Adrenal gland (tissue), 12 donors: Measurements from ENCODE around the gene GPR37L1. TPM values are rescaled to one million over a fixed set of nuclear protein-coding genes. Genes with fewer than 3 reads are reported as not detected.

ENCODE experiments used
- DNase-seq, 7 donors: peaks; one replicate each; pipeline ENCODE4 v3.0.0-alpha.2; 2019 to 2020
- H3K27ac ChIP-seq, 5 donors: fragments of 200-600 bp; sonication (generic) in 4 of 5; 1 replicate in 3 of 5; 2 replicates in 2 of 5; pipeline versions ENCODE4 v1.5.1 to v1.8.0; 2016 to 2020; ENCODE audit warnings: mild to moderate bottlenecking in 1 of 5
- H3K27me3 ChIP-seq: fragments of 200-600 bp; 2 replicates; pipeline ENCODE4 v1.8.0; 2021
- H3K36me3 ChIP-seq, 2 donors: fragments of 200-600 bp; replicated peaks in 1 of 2; 1 replicate in 1 of 2; 2 replicates in 1 of 2; pipeline versions ENCODE4 v1.5.1 to v1.8.0; 2018 to 2022
- H3K4me1 ChIP-seq, 2 donors: fragments of 200-600 bp; replicated peaks in 1 of 2; 1 replicate in 1 of 2; 2 replicates in 1 of 2; pipeline versions ENCODE4 v1.5.1 to v1.8.0; 2018 to 2021
- H3K4me3 ChIP-seq, 4 donors: fragments of 200-600 bp; sonication (generic) in 3 of 4; one replicate each; pipeline ENCODE4 v1.5.1; 2016 to 2018
- H3K9me3 ChIP-seq, 3 donors: fragments of 200-600 bp; sonication (generic) in 1 of 3; replicated peaks in 1 of 3; 1 replicate in 2 of 3; 2 replicates in 1 of 3; pipeline versions ENCODE4 v1.5.1 to v1.8.0; 2016 to 2021
- POLR2A ChIP-seq, 2 donors: fragments of 450-650 bp; IDR thresholded peaks; one replicate each; pipeline ENCODE4 v1.6.1; 2017; ENCODE audit warnings: antibody characterized with exemption in 2 of 2, mild to moderate bottlenecking in 2 of 2, moderate library complexity in 1 of 2
- WGBS, 4 donors: extraction: QIAGEN DNeasy Blood & Tissue Kit in 2 of 4; methylation state at CpG; one replicate each; pipeline versions ENCODE4 v1.1.5 to v1.1.7; 2013 to 2017; 5-methylcytosine and 5-hydroxymethylcytosine counted together
- intact Hi-C, 2 donors: fragments of 100-400 bp; cut with DNase I; formaldehyde crosslinking; loops; one replicate each; pipeline versions ENCODE4 v1.14.1 to v1.15.0; 2022 to 2023
- polyA plus RNA-seq, 3 donors: library from polyadenylated mRNA; stranded (reverse); fragments of 200-250 nt in 2 of 3; fragments of 350-450 nt in 1 of 3; fragmentation: Illumina TruSeq in 1 of 3; extraction: RNeasy Lipid Tissue Mini Kit (QIAGEN cat#74804) in 1 of 3; gene quantifications; one replicate each; pipeline ENCODE4 v1.2.3, GENCODE V29; 2013 to 2014
- total RNA-seq, 9 donors: library from RNA; depleted of rRNA in 4 of 9; stranded (reverse); fragments of >200 nt in 4 of 9; fragments of 120-200 nt in 1 of 9; fragmentation: NEBNext Ultra II Directional in 1 of 9; extraction: Animal tissue kit (Norgen Biotek cat#: 25700) in 1 of 9; gene quantifications; one replicate each; pipeline versions ENCODE4 v1.1.0 to v1.2.4, GENCODE V29; 2013 to 2023
- TF ChIP-seq, protein P1 (sequence below), 6 experiments: fragments of 450-650 bp in 4 of 6; fragments of 200-600 bp in 2 of 6; sonication (generic) in 1 of 6; IDR thresholded peaks; 1 replicate in 5 of 6; 2 replicates in 1 of 6; pipeline versions ENCODE4 v1.5.1 to v1.8.0; 2016 to 2021; ENCODE audit warnings: antibody characterized with exemption in 6 of 6, mild to moderate bottlenecking in 2 of 6, moderate library complexity in 1 of 6
- donor health status: healthy with polysubstance abuse.
- donor health status: Bipolar disorder and iron deficiency.
- donor health status: DM: yes; HTN: yes; CAD: no.
- donor health status: DM: no; HTN: no; CAD: no.
- donor health status: DM: no; HTN: no; CAD: no.
- donor health status: DM: yes; HTN: yes; CAD: no.

The GPR37L1 gene
- total and polyA plus RNA-seq, 12 donors, result under 0.01 to 0.49 (median 0.24) TPM; not detected in 1

DNA sequence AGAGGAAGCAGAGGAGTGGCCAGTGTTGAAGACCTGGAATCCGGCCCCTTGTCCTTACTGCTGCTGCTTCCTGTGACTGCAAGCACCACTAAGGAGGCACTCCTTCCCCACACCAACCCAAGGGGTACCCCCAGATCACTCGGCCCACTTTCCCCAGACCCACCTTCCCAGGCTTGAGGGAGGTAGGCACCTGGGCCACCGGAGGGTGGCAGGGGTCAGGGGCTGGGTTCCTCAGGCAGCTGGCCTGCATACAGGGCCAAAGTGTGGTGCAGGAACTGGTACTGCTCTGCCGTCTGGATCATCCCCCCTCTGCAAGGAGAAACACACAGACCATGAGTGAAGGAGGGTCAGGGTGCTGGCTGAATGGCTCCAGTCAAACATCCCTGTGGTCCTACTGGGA, 25.7 kb downstream of the GPR37L1 start:
- Histone ChIP-seq H3K9me3 (no peaks in the 10 kb centered on the region), H3K27ac (no peak overlapping the region), H3K36me3 (peaks cover 0 to 6% of the 10 kb centered on the region in 2 donors), H3K4me3 (no peak overlapping the region), H3K4me1 (peaks cover 0 to 5% of the 10 kb centered on the region in 2 donors), H3K27me3 (no peaks in the 10 kb centered on the region)
- no peak for DNase-seq
- WGBS, 4 donors, result 73 to 100% (median 84%) methylated on average over 1 to 4 of the region's 4 CpGs
- TF ChIP-seq, protein P1, sequence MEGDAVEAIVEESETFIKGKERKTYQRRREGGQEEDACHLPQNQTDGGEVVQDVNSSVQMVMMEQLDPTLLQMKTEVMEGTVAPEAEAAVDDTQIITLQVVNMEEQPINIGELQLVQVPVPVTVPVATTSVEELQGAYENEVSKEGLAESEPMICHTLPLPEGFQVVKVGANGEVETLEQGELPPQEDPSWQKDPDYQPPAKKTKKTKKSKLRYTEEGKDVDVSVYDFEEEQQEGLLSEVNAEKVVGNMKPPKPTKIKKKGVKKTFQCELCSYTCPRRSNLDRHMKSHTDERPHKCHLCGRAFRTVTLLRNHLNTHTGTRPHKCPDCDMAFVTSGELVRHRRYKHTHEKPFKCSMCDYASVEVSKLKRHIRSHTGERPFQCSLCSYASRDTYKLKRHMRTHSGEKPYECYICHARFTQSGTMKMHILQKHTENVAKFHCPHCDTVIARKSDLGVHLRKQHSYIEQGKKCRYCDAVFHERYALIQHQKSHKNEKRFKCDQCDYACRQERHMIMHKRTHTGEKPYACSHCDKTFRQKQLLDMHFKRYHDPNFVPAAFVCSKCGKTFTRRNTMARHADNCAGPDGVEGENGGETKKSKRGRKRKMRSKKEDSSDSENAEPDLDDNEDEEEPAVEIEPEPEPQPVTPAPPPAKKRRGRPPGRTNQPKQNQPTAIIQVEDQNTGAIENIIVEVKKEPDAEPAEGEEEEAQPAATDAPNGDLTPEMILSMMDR (IDR thresholded peaks at IDR 0.05), result no peak
- no peak for TF ChIP-seq POLR2A (IDR thresholded peaks at IDR 0.05)
- intact Hi-C loops, result no loop called here

DNA sequence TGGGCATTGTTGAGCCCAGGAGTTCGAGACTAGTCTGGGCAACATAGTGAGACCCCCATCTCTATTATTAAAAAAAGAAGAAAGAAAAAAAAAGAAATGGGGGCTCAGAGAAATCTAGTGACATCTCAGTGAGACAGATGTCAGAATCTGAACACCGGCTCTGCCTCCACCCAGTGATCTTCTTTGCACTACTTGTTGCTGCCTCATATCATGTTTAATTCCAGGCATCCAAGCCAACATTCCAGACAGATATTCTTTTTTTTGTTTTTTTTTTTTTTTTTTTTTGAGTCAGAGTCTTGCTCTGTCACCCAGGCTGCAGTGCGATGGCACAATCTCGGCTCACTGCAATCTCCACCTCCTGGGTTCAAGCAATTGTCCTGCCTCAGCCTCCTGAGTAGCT, 26.8 kb downstream of the GPR37L1 start:
- Histone ChIP-seq H3K27ac (no peak overlapping the region), H3K4me3 (no peak overlapping the region), H3K27me3 (no peaks in the 10 kb centered on the region), H3K4me1 (peaks cover 0 to 5% of the 10 kb centered on the region in 2 donors), H3K36me3 (peaks cover 0 to 6% of the 10 kb centered on the region in 2 donors), H3K9me3 (no peaks in the 10 kb centered on the region)
- WGBS, 4 donors, result 66 to 80% (median 73%) methylated on average over 4 of the region's 4 CpGs
- intact Hi-C loops, result no loop called here
- no peak for DNase-seq
- no peak for TF ChIP-seq POLR2A (IDR thresholded peaks at IDR 0.05)
- TF ChIP-seq, protein P1 (IDR thresholded peaks at IDR 0.05), result no peak

DNA sequence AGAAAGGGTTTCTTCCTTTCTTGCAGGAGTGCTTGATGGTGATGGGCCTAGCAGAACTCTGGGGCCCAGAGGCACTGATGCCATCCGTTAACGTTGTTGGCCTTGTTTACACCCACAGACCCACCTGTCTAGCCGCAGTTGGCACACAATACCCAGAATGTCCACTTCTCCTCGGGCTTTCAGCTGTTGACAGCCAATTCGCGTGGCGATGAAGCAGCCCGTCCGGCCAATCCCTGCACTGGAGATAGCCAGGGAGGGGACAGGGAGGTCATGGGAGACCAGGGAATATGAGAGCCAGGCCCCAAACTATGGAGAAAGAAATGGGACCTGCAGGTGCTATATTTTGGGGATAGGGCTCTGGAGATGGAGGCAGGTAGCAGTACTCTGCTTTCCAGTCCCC, 27.5 kb downstream of the GPR37L1 start:
- H3K36me3 ChIP-seq, result peaks cover 0 to 6% of the 10 kb centered on the region in 2 donors
- peaks cover 0 to 9% of the 10 kb centered on the region in 2 donors for H3K4me1 ChIP-seq
- H3K9me3 ChIP-seq, result no peaks in the 10 kb centered on the region
- H3K4me3 ChIP-seq, result no peak overlapping the region
- H3K27ac ChIP-seq, result no peak overlapping the region
- TF ChIP-seq, protein P1 (IDR thresholded peaks at IDR 0.05), result no peak
- TF ChIP-seq POLR2A (IDR thresholded peaks at IDR 0.05), result no peak
- intact Hi-C loops, result no loop called here
- H3K27me3 ChIP-seq, result no peaks in the 10 kb centered on the region
- WGBS, 4 donors, result 90 to 93% (median 90%) methylated on average over 8 to 9 of the region's 9 CpGs
- no peak for DNase-seq

DNA sequence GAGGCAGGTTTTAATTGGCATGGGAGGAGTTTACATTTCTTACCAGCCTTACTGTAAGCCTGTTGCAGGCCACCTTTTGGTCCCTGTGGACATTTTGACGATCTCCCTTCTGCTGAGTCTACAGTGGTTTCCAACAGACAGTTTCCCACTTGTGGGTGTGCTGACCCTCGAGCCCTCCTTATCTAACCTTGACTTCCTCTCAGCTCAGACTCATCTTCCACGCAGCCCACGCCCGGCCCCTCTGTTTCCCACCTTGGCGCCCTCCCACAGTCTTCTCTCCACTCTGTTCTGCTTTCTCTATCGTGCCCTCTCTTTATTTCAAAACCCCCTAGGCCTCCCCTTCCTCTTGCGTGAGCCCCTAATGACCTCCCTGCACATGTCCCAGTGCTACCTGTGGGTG, 27.9 kb downstream of the GPR37L1 start:
- no peak for DNase-seq
- H3K4me3 ChIP-seq, result no peak overlapping the region
- no peak overlapping the region for H3K27ac ChIP-seq
- WGBS, 4 donors, result 76 to 84% (median 79%) methylated on average over 8 of the region's 8 CpGs
- H3K36me3 ChIP-seq, result peaks cover 0 to 6% of the 10 kb centered on the region in 2 donors
- no peaks in the 10 kb centered on the region for H3K27me3 ChIP-seq
- intact Hi-C loops, result no loop called here
- TF ChIP-seq POLR2A (IDR thresholded peaks at IDR 0.05), result no peak
- TF ChIP-seq, protein P1 (IDR thresholded peaks at IDR 0.05), result no peak
- no peaks in the 10 kb centered on the region for H3K9me3 ChIP-seq
- H3K4me1 ChIP-seq, result peaks cover 0 to 9% of the 10 kb centered on the region in 2 donors
